CD4-positive, alpha-beta T cell treated with Interleukin-4 for 4 hours (primary cell): ENCODE data around the gene CELF4.
"Not testable (repeated sequence)": the region's sequence is repeated elsewhere in the genome, so short reads cannot be mapped to it uniquely, and the experiment has no call there.

Experiments
- DNase-seq: peaks from one replicate; pipeline ENCODE4 v3.0.0-alpha.2; 2020

Gene CELF4

DNA sequence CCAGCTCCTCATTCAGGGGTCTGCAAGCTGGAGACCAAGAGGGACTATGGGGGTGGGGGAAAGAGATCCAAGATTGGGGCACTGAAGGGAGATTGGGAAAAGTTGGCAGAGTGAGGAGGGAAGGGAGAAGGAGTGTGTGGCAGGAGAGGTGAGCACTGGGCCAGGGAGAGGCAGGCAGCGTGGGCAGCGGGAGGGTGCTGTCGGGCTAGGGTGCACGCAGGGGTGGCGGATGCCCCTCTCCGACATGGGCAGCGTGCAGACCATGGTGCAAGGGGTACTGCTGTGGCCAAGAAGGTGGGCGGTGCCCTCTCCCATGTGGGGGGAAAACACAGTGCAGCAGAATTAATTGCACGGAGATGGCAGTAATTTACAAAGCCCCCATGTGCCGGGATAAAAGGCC lies 74.1 kb downstream of the CELF4 start:
- no peak for DNase-seq

DNA sequence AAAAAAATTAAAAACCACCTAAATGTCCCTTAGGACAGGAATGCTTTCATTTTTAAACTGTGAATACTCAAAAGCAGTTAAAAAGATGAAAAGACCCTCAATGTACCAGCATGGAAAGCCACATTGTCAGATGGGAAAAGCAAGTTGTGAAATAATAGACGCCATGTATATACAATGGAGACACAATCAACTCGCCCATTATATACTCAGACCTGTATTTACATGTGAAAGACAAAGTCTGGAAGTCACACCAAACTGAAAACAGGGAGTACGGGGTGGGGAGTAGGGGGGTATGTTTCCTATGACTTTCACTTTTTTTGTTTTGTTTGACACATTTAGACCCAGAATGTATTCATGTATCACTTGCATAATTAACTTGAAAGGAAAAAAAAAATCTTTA lies 75.6 kb downstream of the CELF4 start:
- DNase-seq = no peak

DNA sequence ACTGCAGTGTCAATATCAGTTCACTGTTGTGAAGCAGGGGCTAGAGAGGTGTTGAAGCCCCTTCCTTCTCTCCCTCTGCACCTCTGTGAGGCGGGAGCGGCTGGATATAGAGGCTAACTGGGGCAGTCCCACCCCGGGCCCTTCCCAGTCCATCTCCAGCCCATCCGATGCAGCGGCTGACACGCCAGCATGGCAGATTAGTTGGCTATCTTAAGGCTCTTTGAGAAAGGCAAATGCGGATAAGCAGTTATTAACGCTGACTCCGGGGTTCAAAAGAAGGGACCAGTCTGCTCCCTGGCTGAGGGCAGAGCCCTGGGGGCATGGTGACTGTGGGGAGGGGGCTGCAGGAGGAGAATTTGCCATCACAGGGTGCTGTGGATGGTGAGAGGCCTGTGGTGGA lies 76.6 kb downstream of the CELF4 start:
- DNase-seq = no peak

DNA sequence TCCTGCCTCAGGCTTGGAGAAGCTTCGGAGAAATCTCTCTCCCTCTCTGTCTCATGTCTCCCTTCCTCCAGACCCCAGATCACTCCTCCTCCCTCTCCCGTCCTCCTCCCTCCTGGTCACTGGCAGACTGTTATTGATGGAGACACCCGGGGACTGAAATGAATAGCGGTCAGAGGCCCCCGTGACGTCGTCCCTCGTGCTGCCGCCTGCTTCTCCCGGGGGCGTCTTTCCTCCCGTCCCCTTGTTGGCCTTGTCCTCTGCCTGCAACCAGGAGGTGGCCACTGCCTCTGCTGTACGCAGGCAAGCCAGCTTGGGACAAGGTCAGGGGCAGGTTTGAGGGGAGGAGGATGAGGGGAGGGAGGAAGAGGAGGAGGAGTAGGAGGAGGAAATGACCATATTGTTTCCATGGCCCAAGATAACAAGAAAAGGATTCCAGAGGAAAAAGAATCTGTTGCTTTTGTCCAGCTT lies 78.2 kb downstream of the CELF4 start:
- no peak for DNase-seq

DNA sequence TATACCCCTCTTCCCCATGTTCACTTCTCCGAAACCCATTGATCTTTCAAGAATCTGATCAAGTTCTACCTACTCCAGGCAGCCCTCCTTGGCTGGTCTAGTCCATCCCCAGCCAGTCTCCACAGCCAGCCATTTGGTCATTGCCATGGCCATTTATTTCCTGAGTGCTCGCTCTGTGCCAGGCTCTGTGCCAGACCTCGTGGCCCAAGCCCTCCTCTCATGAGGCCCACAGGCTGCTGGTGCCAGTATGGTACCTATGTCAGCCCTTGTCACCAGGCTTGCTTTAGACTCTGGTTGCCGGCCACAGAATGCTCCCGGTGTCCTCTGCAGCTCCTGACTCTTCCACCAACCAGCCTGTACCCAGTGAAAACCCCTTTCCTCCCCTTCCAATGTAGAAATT lies 78.8 kb downstream of the CELF4 start:
- no peak for DNase-seq

DNA sequence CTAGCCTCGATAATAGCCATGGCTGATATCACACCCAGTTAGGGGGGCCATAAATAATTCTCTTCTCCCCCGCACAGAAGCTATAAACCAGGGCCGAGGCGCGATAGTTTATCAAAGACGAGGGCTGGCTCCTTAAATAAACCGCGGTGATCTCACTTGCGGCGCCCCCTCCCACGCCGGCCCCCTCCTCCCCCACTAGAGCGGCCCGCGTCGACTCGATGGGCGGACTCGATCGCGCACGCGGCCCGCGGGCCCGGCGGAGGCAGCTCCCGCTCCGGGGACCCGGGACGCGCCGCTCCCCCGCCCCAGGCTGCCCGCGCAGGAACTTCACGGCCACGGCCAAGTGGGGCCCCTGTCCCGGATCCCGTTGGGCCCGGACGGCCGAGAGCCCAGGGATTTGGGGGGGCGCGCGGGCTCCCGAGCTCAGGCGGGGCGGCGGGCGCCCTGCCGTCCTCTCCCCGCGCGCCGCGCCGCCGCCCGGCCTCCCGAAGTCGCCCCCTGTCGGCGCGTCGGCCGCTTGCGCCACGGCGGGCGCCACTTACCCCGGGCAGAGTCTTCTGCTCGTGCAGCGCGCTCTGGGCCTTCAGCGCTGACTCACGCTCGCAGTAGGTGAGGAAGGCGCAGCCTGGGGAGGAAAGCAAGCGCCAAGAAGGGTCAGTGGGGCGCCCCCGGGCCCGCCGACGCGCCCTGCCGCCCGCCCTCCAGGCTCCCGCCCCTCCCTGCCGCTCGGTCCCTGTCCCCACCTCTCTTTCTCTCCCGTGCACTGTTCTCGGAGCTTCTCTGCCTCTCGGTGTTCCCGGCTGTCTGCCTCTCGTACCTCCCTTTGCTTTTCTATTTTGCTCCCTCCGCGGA lies 80.4 kb downstream of the CELF4 start:
- DNase-seq = no peak

DNA sequence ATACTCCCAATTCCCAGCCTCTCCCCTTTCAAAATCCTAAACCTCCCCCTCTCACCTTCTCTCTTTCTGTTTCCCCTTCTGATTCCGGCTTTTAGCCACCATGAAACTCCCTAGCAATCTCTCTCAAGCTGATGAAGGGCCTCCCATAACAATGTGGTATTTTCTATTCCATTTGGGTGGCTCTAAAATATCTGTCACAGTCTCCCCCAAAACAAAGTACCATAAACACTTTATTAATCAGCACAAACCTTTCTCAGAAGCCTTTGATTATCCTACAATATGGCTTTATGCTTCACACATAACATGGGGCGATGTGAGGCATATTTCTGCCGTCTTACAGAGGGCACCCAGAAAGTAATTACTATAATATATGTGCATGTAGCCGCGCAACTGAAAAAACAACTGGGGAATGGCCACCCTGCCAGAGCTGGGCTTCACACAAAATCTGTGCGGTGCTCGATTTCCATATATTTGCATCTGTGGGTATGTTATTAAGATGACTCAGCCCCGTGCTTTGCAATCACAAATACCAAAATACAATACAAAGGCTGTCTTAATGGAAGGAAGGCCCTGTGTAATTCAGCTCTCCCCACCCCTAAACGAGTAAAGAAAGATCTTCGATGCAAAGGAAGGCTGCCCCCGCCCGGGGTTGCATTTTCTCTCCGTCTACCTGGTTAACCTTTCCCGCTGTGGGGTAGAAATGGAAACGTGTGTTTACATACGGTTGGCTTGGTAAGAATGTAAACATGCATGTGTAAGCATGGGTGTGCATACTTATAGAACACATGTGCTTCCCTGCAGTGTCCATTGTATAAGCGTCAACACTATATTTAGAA lies 81.4 kb downstream of the CELF4 start:
- no peak for DNase-seq

DNA sequence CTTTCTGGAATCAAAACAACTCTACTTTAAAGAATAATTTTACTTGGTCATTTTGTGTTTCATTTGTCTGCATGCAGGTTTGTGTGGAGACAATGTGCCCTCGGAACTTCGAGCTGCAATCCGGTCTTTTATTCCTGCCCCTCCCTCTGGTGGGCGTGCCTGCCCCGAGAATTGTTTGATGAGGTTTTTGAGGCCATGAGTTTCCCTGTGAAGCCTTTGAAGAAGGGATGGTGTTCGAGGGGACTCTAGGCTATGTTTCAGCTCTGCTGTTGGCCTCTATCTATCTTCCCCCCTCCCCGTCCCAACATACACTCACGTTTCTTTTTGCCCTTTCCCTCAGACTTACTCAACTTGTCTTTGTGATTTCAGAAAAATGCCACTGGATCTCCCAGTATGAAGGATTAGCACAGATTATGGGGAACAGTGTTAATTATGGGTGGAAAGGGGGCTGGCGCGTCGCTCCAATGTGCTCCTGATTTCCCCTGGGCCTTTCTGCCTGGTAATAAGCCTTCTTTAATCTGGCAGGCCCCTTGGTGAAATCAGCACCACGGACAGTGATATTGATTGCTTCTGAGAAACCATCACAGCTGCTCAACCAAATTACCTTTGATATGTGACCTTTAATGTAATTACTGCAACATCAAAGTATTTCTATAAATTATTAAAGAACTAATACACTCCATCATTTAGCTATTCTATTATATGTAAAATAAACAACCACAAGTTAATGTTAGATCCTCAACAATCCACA lies 82.2 kb downstream of the CELF4 start:
- DNase-seq = no peak

DNA sequence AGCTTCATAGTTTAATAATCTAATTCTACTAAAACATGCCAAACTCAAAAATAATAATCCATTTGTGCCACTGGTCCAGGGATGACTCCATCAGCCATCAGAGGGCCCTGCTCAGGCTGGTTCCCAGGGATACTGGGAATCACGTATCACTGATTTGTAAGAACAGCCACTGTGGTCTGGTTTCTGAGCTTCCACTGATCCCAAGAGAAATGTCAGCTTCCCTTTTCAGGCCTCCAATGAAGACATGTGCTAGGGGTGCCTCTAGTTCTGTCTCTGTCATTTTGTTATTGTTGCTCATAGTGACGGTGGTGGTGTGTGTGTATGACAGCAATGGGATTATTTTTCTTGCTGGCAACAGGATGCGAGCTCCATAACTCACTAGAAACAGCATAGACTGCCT lies 83.2 kb downstream of the CELF4 start:
- DNase-seq = no peak

DNA sequence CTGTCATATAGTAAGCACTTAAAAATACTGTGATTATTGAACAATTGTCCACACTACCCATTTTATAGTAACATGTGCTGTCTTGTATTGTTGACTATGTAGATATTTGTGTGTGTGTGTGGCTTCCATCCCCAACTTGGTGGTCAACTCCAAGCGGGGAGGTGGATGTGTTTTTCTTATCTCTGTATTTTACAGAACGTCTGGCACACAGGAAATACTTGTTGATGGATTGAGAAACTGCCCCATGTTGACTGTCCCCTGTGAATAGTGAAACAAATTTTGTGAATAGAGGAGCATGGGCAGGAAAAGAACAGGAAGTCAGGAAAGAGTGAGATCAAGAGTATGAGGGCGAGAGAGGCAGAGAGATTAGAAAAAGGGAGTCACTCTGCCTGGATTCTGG lies 83.6 kb downstream of the CELF4 start:
- DNase-seq = no peak

DNA sequence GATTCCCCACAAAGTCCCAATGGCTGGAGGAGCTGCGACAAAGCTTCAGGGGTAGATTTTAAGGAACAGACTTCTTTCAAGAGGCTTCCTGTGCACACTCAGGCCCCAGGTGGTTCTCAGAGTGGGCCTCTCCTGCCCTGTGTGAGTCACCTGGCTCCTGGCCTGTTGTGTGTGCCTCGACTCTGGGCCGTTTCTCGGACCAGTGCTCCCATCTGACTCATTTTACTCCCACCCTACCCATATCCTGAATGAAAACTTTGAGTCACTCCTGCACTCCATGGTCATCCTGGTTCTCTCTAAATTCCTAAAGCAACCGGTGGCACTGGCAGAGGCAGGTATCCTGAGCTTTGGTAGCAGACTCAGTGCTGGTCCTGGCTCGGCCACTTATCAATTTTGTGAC lies 84.1 kb downstream of the CELF4 start:
- no peak for DNase-seq

DNA sequence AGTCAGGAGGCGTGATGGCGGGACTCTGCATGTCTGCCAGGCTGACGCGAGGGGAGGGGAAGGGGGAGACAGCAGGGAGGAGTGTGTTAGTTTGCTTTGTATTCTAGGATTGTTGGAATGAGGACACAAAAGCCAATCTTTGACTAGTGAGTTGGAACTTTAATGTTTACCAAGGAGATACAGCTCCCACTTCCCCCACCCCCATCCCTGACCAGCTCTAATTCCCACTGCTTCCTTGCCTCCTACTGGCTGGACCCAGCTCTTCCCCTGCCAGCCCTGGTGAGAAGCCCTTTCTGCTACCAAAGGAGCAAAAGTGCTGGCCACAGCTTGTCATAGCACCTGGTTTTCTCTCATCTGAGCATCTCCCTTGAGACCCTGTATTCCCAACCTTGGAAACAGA lies 84.5 kb downstream of the CELF4 start:
- DNase-seq = no peak

DNA sequence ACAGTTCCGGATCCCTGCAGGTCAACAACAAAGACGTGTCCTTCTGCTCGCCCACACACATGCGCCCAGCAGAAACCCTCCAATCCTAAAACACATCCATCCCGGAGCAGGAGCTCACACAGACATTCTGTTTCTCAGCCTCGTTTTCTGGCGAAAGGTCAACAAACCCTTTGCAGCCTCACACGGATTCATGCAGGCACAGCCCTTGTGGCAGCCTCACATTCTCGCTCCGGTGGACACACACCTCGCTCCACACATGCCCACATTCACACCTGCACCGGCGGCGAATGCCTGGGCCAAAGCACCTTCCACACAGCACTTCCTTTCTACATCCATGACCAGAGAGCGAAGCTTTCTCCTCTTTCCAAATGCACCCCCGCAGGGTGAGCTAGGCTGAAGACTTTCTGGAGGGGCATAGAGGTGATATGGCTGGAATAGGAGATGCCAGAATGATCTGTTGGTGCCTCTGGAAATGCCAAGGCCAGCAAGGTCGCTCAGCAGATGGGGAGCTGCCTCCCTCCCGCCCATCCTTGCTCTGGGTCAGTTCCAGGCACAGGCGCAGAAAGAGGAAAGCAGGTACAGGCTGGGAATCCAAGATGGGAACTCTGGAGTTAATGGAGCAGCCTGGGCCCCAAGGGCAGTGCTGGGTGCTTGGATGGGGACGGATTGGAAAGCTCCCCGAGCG lies 88.8 kb downstream of the CELF4 start:
- no peak for DNase-seq

DNA sequence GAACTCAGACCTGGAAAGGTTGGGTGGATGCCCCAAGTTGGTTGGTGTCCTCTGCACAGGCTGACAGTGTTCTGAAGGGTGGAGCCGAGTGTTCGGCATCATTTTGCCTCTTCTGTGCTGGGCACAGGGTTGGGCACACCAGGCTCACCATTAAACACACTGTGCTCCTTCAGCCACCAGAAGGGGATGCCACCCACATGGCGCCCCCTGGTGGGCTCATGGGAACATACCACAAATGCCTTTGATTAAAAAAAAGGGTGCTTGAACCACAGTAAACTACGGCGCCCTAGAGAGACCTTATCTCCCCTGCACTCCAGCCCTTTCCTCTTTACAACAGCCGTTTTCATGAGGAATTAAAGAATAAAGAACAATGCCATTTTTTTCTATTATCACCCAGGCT lies 89.4 kb downstream of the CELF4 start:
- no peak for DNase-seq

DNA sequence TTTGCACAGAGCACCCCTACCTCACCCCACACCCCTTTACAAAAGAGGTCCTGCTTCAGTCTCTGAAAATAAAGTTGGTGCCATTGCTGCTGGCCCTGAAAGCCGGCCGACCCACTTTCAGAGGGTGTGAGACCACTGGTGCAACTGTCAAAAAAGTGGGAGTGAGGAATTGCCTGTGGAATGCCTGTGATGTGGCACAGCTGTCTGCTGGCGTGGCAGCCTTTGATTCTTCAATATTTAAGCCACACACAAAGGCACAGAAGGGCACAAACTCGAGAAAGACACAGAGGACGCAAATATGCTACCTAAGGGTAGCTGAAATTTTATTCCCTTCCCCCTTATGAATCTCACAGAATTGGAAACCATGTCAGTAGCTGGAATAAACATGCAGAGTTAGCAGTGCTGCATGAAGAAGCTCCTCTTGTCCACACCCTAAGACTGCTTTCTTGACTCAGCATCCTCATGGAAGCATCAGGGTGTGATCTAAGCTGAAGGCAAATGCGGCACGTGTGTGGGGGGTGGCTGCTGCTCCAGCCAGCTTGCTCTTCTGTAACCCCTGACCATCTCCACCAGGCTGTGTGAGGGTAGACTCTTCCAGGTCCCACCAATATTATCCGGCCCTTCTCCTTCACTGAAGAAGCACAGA lies 92.3 kb downstream of the CELF4 start:
- DNase-seq = no peak

DNA sequence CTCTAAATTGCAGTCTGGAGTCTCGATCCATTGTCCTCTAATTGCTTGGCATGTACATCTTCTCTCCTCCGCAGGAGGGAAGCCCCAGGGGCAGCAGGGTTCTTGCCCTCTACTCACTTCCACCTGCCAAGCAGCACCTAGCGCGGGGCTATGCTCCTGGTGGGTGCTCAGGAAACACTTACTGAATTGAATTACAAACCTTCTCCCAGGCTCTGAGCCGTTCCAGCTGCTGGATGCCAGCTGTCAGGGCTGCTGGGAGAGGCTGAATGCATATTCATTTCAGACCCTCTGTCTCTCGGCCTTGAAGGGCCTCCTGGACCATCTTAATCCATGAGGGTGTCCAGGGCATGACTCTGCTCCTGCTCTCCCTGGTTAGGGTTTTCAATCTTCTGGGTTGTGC lies 94.0 kb downstream of the CELF4 start:
- DNase-seq = no peak

DNA sequence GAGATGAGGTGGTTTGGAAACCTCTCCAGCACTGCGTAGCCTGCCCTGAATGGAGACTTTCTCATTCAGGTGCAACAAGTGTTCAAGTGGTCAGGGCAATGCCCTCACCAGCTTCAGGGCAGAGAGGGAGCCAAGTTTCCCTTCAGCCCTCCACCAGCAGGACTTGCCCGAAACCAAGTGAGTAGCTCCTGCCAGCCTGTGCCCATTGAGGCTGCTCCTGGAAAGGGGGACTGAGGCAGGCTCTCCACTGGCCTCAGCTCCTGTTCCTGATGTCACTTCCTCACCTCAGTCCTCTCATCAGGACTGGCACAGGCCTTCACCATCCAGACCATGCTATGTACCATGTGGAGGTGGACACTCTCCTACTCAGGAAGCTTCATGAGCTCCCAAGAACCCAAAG lies 94.6 kb downstream of the CELF4 start:
- no peak for DNase-seq

DNA sequence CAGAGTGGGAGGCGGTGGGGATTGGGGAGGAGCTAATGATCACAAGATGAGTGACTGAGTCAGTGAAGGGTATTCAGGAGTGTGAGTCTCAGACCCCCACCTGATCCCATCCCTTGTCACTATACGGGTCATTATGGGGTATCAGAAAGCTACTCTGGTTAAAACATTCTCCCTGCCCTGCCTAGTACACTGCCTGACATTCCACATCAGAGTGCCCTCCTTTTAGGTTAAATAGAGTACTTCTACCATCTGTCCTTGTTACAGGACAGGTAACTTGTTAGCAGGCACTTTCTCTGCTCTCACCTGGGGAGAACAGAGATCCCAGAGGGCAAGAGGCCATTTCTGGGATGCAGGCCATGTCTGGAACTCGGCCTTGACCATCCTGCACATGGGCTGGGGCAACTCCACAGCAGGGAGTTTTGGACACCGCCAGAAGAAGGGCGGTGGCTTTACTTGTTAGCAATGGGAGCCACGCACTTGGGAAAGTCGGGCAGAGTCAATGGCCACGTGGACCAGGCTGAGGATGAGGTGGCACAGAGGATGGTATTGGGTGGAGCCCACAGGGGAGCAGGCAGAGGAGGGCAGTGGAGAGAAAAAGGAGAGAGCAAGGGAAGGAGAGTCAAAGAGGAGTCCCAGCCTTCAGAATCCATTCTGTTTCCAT lies 98.5 kb downstream of the CELF4 start:
- DNase-seq = no peak

DNA sequence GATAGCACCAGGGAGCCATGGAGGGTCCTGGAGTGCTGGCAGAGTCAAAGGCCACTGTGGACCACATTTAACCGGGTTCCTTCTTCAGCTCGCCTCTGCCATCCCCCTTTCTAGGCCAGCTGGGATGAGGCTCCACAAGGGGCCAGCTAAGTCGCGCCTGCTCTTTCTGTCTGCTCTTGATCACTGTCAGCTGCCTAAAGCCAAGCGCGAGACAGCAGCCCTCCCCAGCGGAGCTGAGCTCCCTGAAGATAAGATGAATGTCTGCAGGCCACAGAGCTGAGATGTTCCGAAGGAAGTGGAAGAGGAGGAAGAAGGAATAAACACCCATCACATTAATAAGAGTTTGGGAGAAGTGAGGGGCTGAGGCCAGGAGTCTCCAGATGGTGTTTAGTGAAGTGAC lies 99.6 kb downstream of the CELF4 start:
- DNase-seq = no peak

DNA sequence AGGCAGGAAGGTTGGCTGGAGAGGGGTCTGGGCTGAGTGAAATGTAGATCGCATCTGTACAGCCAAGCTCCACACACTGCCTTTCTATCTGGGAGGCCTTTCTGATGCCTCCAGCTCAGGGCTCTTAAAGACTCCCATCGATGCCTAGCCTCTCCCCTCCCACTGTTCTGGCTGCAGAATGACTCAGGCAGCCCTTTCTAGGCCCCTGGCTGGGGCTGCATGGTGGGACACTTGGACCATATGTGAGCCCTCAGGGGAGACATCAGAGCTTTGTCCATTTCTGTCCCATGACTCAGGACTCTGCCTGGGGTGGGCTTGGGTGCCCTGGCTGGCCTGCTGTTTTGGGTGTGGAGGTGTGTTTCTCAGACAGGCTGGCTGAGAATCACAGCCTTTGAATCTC lies 101.3 kb downstream of the CELF4 start:
- no peak for DNase-seq

DNA sequence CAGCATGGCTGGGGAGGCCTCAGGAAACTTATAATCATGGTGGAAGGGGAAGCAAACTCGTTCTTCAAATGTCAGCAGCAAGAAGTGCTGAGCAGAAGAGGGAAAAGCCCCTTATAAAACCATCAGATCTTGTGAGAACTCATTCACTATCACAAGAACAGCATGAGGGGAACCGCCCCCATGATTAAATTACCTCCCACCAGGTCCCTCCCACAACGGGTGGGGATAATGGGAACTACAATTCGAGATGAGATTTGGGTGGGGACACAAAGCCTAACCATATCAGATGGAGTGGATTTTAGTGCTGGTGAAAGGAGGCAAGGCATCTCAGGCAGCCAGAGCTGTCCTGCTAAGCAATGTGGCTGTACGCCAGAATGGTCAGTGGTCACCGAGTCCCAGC lies 104.3 kb downstream of the CELF4 start:
- not testable (repeated sequence) for DNase-seq

DNA sequence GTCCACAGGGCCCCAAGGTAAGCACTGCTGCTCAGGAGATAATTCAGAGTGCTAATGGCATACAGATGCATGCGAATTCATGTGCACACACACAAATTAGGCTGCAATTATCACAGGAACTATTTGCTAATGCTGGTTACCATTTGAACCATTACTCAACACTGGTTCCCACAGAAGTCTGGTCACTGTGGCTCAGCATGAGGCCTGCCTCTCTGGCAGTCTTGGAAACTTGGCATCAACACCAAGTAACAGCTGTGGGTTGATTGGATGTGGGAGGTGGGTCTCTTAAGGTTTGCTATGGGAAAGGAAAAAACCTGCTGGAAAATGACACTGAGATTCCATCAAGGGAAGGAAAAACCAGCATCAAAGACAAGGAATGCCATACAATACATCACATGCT lies 105.0 kb downstream of the CELF4 start:
- DNase-seq = no peak
